BE2C (cell line): ENCODE results near the gene PSMB5.
"Not testable (repeated sequence)": the region's sequence is repeated elsewhere in the genome, so short reads cannot be mapped to it uniquely, and the experiment has no call there.

Source experiments
- DNase-seq: peaks from one replicate; pipeline ENCODE4 v3.0.0-alpha.2; 2020
- H3K27me3 ChIP-seq: fragments of 250-450 bp; sonication (Bioruptor Pico); 2 replicates; pipeline ENCODE4 v1.5.1; 2020; ENCODE audit warnings: mild to moderate bottlenecking
- H3K36me3 ChIP-seq: fragments of 250-450 bp; sonication (Bioruptor Pico); 2 replicates; pipeline ENCODE4 v1.5.1; 2020; ENCODE audit warnings: mild to moderate bottlenecking
- H3K4me1 ChIP-seq: fragments of 250-450 bp; sonication (Bioruptor Pico); 2 replicates; pipeline ENCODE4 v1.5.1; 2020
- H3K4me3 ChIP-seq: 2 replicates; pipeline ENCODE4 v1.5.1; 2011; ENCODE audit warnings: low read depth, low read length
- H3K9me3 ChIP-seq: fragments of 250-450 bp; sonication (Bioruptor Pico); 2 replicates; pipeline ENCODE4 v1.5.1; 2020
- CTCF ChIP-seq: IDR thresholded peaks from 2 replicates; pipeline ENCODE4 v1.5.1; 2012; ENCODE audit warnings: mild to moderate bottlenecking, low read depth, low read length

The PSMB5 gene

DNA sequence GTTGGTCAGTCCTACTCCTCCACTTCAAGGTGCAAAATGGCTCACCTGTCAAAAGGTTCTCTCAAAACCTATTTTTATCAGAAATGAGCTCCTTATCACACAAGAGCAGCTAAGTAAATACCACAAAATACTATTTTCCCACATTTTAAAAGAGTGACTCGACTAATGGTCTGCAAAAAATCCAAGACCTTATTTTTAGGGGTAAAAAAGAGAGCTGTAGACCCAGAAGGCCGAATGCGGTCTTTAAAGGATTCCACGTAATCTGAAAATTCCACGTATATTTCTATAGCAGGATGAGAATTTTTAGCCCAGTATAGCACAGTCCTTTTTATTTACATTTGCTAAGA is 28.5 kb downstream of the PSMB5 start:
- Histone ChIP-seq H3K36me3 (no peaks in the 10 kb centered on the region), H3K4me1 (peaks cover 14% of the 10 kb centered on the region), H3K9me3 (no peaks in the 10 kb centered on the region; the same call in 1 of the 2 replicates), H3K27me3 (no peaks in the 10 kb centered on the region), H3K4me3 (peak overlapping the region; percentile 78)
- DNase-seq: no peak
- no peak for TF ChIP-seq CTCF

GRCh38 chr14:23005451-23006187 is 29.1 kb downstream of the PSMB5 start:
- peak overlapping the region; percentile 78 for H3K4me3 ChIP-seq
- TF ChIP-seq CTCF: no peak

DNA sequence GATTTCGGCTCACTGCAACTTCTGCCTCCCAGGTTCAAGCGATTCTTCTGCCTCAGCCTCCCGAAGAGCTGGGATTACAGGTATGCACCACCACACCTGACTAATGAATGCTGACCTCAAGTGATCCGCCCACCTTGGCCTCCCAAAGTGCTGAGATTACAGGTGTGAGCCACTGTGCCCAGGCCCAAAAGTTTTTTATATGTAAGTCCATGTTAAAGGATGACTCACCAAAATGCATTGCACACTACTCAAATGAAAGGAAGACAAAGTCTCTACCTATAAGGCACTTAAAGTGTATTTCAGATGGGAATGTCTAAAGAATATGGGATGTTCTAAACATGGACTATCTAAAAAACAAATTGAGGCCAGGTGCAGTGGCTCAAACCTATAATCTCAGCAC is 30.4 kb downstream of the PSMB5 start:
- peaks cover 11% of the 10 kb centered on the region for H3K4me1 ChIP-seq
- H3K9me3 ChIP-seq, H3K27me3 ChIP-seq, H3K4me3 ChIP-seq, DNase-seq, H3K36me3 ChIP-seq: not testable (repeated sequence)

More at GRCh38 chr14:23005451-23006187, 29.1 kb downstream of the PSMB5 start:
- no peak for DNase-seq
- Histone ChIP-seq H3K4me1 (peaks cover 14% of the 10 kb centered on the region), H3K27me3 (no peaks in the 10 kb centered on the region), H3K9me3 (no peaks in the 10 kb centered on the region; the same call in 1 of the 2 replicates), H3K36me3 (no peaks in the 10 kb centered on the region)

DNA sequence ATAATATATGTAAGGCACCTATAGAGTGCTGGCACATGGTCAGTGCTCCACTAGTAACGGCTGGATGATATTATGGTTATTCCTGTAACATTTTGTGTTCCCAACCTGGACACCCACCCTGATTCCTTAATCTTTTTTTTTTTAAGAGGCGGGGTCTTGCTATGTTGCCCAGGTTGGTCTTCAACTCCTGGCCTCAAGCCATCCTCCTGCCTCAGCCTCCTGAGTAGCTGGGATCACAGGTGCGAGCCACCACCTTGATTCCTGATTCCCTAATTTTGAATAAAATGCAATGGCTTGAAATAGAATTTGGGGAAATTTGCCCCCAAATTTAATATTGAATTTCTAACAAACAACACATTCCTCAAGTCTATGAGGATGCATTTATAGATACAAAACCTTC is 32.1 kb downstream of the PSMB5 start:
- Histone ChIP-seq H3K36me3 (no peaks in the 10 kb centered on the region), H3K4me3 (no peak overlapping the region), H3K27me3 (no peaks in the 10 kb centered on the region), H3K9me3 (no peaks in the 10 kb centered on the region; the same call in 1 of the 2 replicates), H3K4me1 (peaks cover 10% of the 10 kb centered on the region)
- TF ChIP-seq CTCF: no peak
- DNase-seq: no peak

- H3K4me1 ChIP-seq: peaks cover 7% of the 10 kb centered on the region
- no peak for TF ChIP-seq CTCF
- H3K4me3 ChIP-seq: no peak overlapping the region
- no peaks in the 10 kb centered on the region for H3K27me3 ChIP-seq
- H3K9me3 ChIP-seq: no peaks in the 10 kb centered on the region
- no peak for DNase-seq
- no peaks in the 10 kb centered on the region for H3K36me3 ChIP-seq
These were observed 33.8 kb downstream of the PSMB5 start for GRCh38 chr14:23000860-23001259.

- no peak for DNase-seq
- Histone ChIP-seq H3K27me3 (no peaks in the 10 kb centered on the region), H3K4me3 (no peak overlapping the region), H3K4me1 (peaks cover 10% of the 10 kb centered on the region), H3K36me3 (no peaks in the 10 kb centered on the region), H3K9me3 (no peaks in the 10 kb centered on the region)
- no peak for TF ChIP-seq CTCF
These were observed 36.2 kb downstream of the PSMB5 start for GRCh38 chr14:22998329-22999012.
